ENCODE data around the gene KCNRG. TPM values are rescaled to one million over a fixed set of nuclear protein-coding genes. Genes with fewer than 3 reads are reported as not detected.

KCNRG gene
- total RNA-seq, 2 experiments from 2014 or later = 0.27 to 0.70 TPM

GRCh38 chr13:50006426-50007135 lies 8.7 kb upstream of the KCNRG start:
- Histone ChIP-seq H3K36me3 (ENCODE audit: insufficient read depth, low read length) (peaks cover 34% of the 10 kb centered on the region), H3K27ac (ENCODE audit: low read depth in 1 of 2, low read length in 2 of 2) (no peak overlapping the region), H3K27me3 (ENCODE audit: control insufficient read depth in 1 of 2, insufficient read depth in 2 of 2, low read length in 2 of 2) (no peaks in the 10 kb centered on the region), H3K4me3 (ENCODE audit: low read length) (no peak overlapping the region), H3K4me1 (ENCODE audit: insufficient read depth, low read length) (peaks cover 22% of the 10 kb centered on the region), H3K9me3 (ENCODE audit: control insufficient read depth in 1 of 2, insufficient read depth in 1 of 2, low read length in 2 of 2) (no peaks in the 10 kb centered on the region)
- DNase-seq (no peak), ATAC-seq (ENCODE audit: poor library complexity) (no peak)
- peaks cover 41% of the 10 kb centered on the region for H3K4me1 Mint-ChIP-seq (ENCODE audit: low read depth)
- CTCF ChIA-PET = interaction anchor here (3.3 kb wide), 1 partner anchor 9 kb away, joined by 19 read pairs; the partner anchor contains the start of gene TRIM13
- intact Hi-C loops (cut with DNase I, micrococcal nuclease) = no loop called here
- peaks cover 74% of the 10 kb centered on the region for H3K36me3 Mint-ChIP-seq (ENCODE audit: low read depth)
- H3K27ac Mint-ChIP-seq = peak overlapping the region; percentile 19
- POLR2A ChIA-PET = interaction anchor here (1.0 to 1.5 kb wide), 3 partner anchors 9 to 117 kb away, joined by 3 to 9 read pairs (median 5); no protein-coding TSS in a partner anchor
- no peak for TF ChIP-seq CTCF (IDR thresholded peaks at IDR 0.05)
- no peaks in the 10 kb centered on the region for H3K9me3 Mint-ChIP-seq
- no peaks in the 10 kb centered on the region for H3K27me3 Mint-ChIP-seq
- H3K4me3 Mint-ChIP-seq = no peak overlapping the region

GRCh38 chr13:50011461-50011860 lies 3.8 kb upstream of the KCNRG start:
- POLR2A ChIA-PET = interaction anchor here (0.6 to 3.0 kb wide), 2 partner anchors 14 to 376 kb away, joined by 3 to 14 read pairs; partner anchors contain the start of gene TRIM13
- intact Hi-C loops (cut with DNase I, micrococcal nuclease) = loop anchor here in 1 of 2 experiments (5.0 kb wide), 1 partner anchor 41 kb away; no protein-coding TSS in a partner anchor

More at GRCh38 chr13:50011461-50011860, 3.8 kb upstream of the KCNRG start:
- Mint-ChIP-seq H3K27me3 (no peaks in the 10 kb centered on the region), H3K4me1 (ENCODE audit: low read depth) (peaks cover 58% of the 10 kb centered on the region), H3K9me3 (no peaks in the 10 kb centered on the region), H3K4me3 (no peak overlapping the region), H3K27ac (no peak overlapping the region), H3K36me3 (ENCODE audit: low read depth) (peaks cover 79% of the 10 kb centered on the region)
- no peak overlapping the region for H3K4me3 ChIP-seq (ENCODE audit: low read length)
- DNase-seq (no peak), ATAC-seq (ENCODE audit: poor library complexity) (no peak)
- H3K27ac ChIP-seq (ENCODE audit: low read depth in 1 of 2, low read length in 2 of 2) = no peak overlapping the region
- TF ChIP-seq CTCF (IDR thresholded peaks at IDR 0.05) = no peak
- no peaks in the 10 kb centered on the region for H3K27me3 ChIP-seq (ENCODE audit: control insufficient read depth in 1 of 2, insufficient read depth in 2 of 2, low read length in 2 of 2)
- H3K4me1 ChIP-seq (ENCODE audit: insufficient read depth, low read length) = peaks cover 7% of the 10 kb centered on the region
- peaks cover 59% of the 10 kb centered on the region for H3K36me3 ChIP-seq (ENCODE audit: insufficient read depth, low read length)
- CTCF ChIA-PET = no interaction called here
- no peaks in the 10 kb centered on the region for H3K9me3 ChIP-seq (ENCODE audit: control insufficient read depth in 1 of 2, insufficient read depth in 1 of 2, low read length in 2 of 2)

All from CD4-positive, alpha-beta T cell (primary cell).